Measurements from ENCODE around the gene GPR55.

Gene GPR55

GRCh38 chr2:230899287-230899686 is 25.8 kb downstream of the GPR55 start:
- Histone ChIP-seq H3K4me3 (ENCODE audit: low read depth in 1 of 2, low read length in 1 of 2) (no peak overlapping the region), H3K36me3 (no peaks in the 10 kb centered on the region), H3K9me3 (no peaks in the 10 kb centered on the region), H3K4me1 (ENCODE audit: control insufficient read depth in 1 of 2, insufficient read depth in 1 of 2, low read depth in 1 of 2, low read length in 1 of 2) (peaks cover 0 to 1% of the 10 kb centered on the region in 2 experiments), H3K27ac (no peak overlapping the region), H3K27me3 (no peaks in the 10 kb centered on the region)
- no peak for TF ChIP-seq CTCF (IDR thresholded peaks at IDR 0.05)

- H3K4me1 ChIP-seq (ENCODE audit: control insufficient read depth in 1 of 2, insufficient read depth in 1 of 2, low read depth in 1 of 2, low read length in 1 of 2): peaks cover 0 to 4% of the 10 kb centered on the region in 2 experiments
- H3K4me3 ChIP-seq (ENCODE audit: low read depth in 1 of 2, low read length in 1 of 2): no peak overlapping the region
- TF ChIP-seq CTCF (IDR thresholded peaks at IDR 0.05): no peak
- no peaks in the 10 kb centered on the region for H3K27me3 ChIP-seq
- H3K9me3 ChIP-seq: no peaks in the 10 kb centered on the region
- H3K27ac ChIP-seq: no peak overlapping the region
- H3K36me3 ChIP-seq: no peaks in the 10 kb centered on the region
Observed at GRCh38 chr2:230898713-230899091, 26.3 kb downstream of the GPR55 start.

- Histone ChIP-seq H3K4me3 (ENCODE audit: low read depth in 1 of 2, low read length in 1 of 2) (no peak overlapping the region), H3K27ac (no peak overlapping the region), H3K27me3 (no peaks in the 10 kb centered on the region), H3K4me1 (ENCODE audit: control insufficient read depth in 1 of 2, insufficient read depth in 1 of 2, low read depth in 1 of 2, low read length in 1 of 2) (peaks cover 0 to 4% of the 10 kb centered on the region in 2 experiments), H3K9me3 (no peaks in the 10 kb centered on the region), H3K36me3 (no peaks in the 10 kb centered on the region)
- TF ChIP-seq CTCF (IDR thresholded peaks at IDR 0.05): no peak
Observed at GRCh38 chr2:230898016-230898712, 26.9 kb downstream of the GPR55 start.

- H3K36me3 ChIP-seq: no peaks in the 10 kb centered on the region
- no peak overlapping the region for H3K27ac ChIP-seq
- H3K4me3 ChIP-seq (ENCODE audit: low read depth in 1 of 2, low read length in 1 of 2): no peak overlapping the region
- no peaks in the 10 kb centered on the region for H3K9me3 ChIP-seq
- no peaks in the 10 kb centered on the region for H3K27me3 ChIP-seq
- no peak for TF ChIP-seq CTCF (IDR thresholded peaks at IDR 0.05)
- peaks cover 0 to 4% of the 10 kb centered on the region in 2 experiments for H3K4me1 ChIP-seq (ENCODE audit: control insufficient read depth in 1 of 2, insufficient read depth in 1 of 2, low read depth in 1 of 2, low read length in 1 of 2)
Observed at GRCh38 chr2:230896346-230897115, 28.5 kb downstream of the GPR55 start.

GRCh38 chr2:230895536-230896345 is 29.3 kb downstream of the GPR55 start:
- H3K4me1 ChIP-seq (ENCODE audit: control insufficient read depth in 1 of 2, insufficient read depth in 1 of 2, low read depth in 1 of 2, low read length in 1 of 2): peaks cover 0 to 4% of the 10 kb centered on the region in 2 experiments
- no peak for TF ChIP-seq CTCF (IDR thresholded peaks at IDR 0.05)
- no peaks in the 10 kb centered on the region for H3K9me3 ChIP-seq
- no peak overlapping the region for H3K4me3 ChIP-seq (ENCODE audit: low read depth in 1 of 2, low read length in 1 of 2)
- H3K27ac ChIP-seq: no peak overlapping the region
- no peaks in the 10 kb centered on the region for H3K27me3 ChIP-seq
- no peaks in the 10 kb centered on the region for H3K36me3 ChIP-seq

All from neutrophil (primary cell).